Stimulated activated CD8-positive, alpha-beta memory T cell treated with anti-CD3 and anti-CD28 coated beads, Interleukin-4, amount 100 ng/mL, for 48 hours (primary cell): ENCODE measurements around the gene RBM20.
A peak's percentile ranks its signal among the peaks of the same experiment; 100 is the strongest.

ENCODE experiments used
- DNase-seq: peaks from one replicate; pipeline ENCODE4 v3.0.0-alpha.2; 2020

Gene RBM20

GRCh38 chr10:110742801-110743200 is 98.7 kb downstream of the RBM20 start:
- no peak for DNase-seq

DNA sequence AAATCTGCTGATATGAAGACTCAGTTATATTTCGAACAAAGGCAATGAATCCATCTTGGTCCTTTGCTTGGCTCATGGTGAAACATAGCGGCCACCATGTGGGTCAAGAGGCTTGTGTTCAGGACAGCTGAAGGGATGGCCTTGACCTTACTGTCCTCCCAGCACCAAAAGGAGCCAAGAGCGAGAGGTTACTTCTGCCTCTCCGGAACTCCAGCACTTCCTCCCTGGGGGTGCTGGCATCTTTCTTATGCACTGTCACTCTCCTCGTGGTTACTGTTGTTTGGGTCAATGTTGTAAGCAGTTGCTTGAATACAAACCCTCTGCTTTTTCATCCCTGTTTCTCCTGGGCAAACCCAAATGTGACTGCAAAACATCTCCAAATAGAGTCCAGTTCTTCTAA is 100.6 kb downstream of the RBM20 start:
- DNase-seq: no peak

DNA sequence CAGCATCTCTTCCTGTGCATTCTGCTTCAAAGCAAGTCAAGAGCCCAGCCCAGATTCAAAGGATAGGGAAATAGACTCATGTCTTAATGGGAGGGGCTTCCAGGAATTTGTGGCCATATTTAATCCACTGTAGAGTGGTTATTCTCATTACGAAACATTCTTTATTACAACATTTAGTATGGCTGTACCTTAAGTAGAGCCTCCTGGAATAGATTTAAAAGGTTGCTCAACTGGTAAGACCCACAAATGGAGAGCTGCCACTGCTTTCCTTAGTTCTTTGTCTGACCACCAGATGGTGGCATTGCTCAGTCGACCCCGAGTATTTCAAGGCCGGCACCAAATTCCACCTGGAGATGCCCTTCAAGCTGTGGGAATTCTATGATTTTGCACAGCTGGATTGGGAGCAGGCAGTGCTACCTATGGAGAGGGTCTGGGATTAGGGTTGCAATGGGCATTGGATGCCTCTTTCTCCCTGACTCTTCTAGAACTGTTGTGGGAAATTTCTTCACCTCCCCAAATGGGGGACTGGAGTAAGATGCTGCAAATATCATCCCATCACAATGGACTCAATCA is 102.2 kb downstream of the RBM20 start:
- DNase-seq: peak; percentile 59

DNA sequence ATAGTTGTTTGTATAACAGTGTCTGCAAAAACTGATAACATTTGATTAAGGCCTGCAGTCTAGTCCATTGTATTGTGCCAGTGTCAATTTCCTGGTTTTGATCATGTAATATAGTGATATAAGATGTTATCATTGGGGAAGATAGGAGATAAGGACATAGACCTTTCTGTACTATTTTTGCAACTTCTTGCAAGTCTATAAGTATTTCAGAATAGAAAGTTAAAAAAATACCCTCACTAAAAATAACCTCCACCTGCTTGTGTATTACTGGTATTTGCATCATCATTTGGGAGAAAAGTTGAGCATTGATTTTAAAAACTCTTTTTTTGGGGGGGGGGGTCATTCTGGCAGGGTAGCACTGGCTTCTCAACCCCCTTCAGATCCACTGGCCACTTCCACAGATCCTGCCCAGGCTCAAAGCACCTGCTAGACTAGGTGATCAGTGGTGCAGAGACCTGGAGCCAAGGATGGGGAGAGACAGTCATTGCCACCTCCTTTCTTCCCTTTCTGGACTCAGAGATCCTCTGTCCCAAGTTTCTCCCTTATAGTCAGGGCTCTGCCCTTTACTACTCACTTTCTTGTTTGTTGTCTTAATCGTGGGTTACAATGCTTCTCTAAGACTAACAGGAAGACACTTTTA is 103.0 kb downstream of the RBM20 start:
- no peak for DNase-seq

DNA sequence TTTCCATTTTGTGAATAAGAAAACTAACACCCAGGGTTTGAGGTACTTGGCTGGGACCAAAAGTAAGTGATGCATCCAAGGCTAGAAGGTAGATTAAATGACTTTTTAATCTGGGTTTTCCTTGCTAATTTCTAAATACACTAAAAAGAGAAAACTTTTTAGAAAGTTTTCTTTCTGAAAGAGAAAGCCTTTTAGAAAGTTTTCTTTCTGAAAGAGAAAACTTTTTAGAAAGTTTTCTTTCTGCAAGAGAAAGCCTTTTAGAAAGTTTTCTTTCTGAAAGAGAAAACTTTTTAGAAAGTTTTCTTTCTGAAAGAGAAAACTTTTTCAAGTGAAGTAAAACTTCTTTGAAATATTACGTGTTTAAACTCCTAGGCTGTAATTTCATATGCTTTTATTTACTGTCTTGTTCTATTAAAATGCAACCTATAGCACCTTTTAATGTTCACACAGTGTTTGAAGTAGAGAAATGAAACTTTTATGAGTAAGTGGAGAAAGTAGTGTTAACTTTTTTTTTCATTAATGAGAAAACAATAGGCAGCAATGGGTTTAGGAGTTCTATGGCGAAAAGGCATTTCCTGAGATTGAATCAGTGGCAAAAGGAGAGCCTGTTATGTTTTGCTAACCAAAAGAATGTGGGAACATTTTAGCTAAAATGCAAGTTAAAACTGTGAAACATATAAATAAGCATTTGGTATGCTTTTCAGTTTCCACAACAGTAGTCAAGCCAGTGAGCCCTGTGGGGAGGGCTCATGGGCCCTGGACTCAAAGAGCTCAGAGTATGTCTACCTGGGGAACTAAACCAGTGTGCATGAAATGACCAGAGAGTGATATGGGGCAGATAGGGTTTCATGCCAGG is 103.7 kb downstream of the RBM20 start:
- no peak for DNase-seq

DNA sequence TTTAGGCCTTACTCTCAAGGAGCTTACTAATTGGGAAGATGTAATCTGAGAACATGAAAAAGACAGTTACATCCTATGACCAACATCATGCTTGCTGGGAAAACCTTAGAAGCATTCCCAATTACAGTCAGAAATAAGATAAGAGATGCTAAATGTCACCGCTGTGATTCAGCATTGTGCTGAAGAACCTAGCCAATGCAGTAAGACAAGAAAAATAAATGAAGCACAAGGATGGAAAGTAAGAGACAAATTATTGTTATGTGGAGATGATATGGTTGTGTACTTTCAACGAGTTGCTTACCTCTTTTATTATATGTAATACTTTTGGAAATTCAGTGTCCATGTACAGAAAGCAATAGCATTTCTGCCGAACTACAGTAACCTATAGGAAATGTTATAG is 104.8 kb downstream of the RBM20 start:
- DNase-seq: no peak

DNA sequence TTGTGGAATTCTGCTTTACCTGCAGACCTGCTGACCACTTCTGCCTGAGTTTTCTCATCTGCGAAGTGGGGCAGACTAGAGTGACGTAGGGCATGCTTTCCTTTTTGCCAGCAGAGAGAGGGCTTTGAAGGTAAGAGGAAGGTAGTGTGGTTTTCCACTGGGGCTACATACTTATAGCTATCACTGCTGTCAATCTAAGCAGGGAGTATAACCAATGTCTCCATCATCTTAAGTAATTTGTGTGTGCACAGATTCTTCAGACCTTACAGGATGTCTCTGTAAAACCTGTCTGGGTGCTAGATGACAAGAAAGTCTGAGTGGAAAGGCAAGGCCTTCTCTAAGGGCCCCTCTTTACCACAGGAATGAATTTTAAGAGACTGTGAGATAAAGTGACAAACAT is 106.8 kb downstream of the RBM20 start:
- no peak for DNase-seq

DNA sequence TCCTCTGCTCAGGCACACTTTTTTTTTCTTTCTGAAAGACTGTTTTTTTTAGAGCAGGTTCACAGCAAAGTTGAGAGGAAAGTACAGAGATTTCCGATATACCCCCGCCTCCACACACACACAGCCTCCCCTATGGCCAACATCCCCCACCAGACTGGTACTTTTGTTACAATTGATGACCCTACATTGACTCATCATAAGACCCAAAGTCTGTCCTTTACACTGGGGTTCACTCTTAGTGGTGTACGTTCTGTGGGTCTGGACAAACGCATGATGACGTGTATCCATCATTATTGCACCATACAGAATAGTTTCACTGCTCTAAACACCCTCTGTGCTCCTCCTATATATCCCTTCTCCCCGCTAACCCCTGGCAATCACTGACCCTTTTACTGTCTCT is 107.7 kb downstream of the RBM20 start:
- DNase-seq: peak; percentile 40

- no peak for DNase-seq
Measured at GRCh38 chr10:110753462-110753861, 109.3 kb downstream of the RBM20 start.

DNA sequence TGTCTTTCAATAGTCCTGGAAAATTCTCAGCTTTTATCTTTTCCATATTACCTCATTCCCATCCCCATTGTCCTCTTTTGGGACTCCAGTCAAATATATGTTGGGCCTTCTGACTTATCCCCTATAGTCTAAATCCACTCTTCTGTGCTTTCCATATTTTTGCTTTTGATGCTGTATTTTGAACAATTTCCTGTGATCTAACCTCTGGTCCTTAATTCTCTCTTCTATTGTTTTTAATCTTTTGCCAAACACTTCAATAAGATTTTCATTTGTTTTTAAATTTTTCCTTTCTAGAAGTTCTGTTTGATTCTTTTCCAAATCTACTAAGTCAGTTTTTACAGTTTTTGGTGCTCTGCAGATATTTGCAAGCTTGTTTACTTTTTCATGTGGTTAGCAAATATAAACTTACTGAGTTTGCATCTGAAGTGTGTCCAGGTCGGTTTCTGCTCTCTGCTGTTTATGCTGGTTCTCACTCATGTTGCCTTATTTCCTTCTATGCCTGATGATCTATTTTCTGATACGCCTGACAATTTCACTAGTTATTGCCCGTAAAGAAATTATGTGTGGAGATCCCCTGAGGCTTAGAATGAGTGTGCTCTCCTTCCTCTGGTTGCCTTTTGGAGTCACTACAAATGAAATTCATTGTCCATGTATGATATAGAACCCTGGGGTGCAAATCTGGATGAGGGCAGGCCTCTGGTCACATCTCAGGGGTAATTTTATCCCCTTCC is 110.4 kb downstream of the RBM20 start:
- no peak for DNase-seq

DNA sequence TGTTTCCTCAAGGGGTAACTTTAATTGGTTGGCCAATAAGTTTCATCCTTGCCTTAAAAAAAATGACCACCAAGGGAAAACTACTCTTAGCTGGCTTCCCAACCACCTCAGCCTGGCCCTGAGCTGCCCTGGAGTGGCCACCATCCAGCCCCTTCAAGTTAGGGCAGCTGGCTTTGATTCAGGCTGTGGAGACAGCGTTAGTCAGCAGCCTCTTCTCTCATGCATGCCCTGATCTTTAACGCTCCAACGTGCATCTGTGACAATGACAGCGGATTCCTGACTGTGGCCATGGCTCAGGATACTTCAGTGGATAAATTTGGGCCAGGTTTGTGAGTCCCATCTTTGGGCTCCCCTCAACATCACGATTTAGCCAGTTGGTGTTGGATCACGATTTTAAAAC is 111.6 kb downstream of the RBM20 start:
- DNase-seq: no peak

DNA sequence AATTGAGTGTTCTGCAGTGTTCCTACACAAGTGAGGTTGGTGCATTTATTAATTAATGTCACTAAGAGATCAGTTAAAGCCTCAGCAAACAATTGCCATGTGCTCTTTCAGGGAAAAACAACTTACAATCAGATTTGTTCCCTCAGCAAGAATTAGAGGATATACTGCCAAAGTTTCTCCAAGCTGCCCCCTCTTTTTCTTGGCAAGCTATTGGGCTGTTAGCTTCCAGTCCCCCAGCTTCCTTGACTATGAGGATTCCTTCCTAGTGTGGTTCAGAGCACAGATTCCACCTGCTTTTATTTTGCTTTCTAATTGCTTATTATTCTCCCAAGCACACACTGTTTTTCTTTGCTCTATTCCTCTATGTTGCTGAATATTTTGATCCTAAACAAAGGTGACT is 112.7 kb downstream of the RBM20 start:
- no peak for DNase-seq

- DNase-seq: no peak
Measured at GRCh38 chr10:110757586-110757985, 113.5 kb downstream of the RBM20 start.

GRCh38 chr10:110758128-110758765 is 114.1 kb downstream of the RBM20 start:
- no peak for DNase-seq

GRCh38 chr10:110758898-110759297 is 114.8 kb downstream of the RBM20 start:
- no peak for DNase-seq

DNA sequence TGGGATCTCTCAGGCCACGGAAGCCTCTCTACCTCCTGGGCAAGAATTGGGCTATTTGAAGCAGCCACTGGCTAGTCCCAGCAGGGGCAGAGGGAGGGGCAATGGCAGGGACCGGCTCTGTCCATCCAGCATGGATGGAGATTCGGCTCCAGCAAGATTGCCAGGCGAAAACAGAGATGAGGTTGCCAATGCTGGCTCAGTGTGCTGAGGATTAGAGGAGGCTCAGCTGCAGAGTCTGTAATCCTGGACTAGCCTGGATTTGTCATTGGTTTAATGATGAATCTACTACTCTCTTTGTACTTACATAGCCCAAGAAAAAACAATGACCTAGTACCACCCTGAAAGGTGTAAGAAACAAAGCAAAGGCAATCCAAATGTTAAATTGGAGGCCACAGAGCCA is 115.4 kb downstream of the RBM20 start:
- no peak for DNase-seq

- no peak for DNase-seq
Measured at GRCh38 chr10:110762109-110762848, 118.1 kb downstream of the RBM20 start.

DNA sequence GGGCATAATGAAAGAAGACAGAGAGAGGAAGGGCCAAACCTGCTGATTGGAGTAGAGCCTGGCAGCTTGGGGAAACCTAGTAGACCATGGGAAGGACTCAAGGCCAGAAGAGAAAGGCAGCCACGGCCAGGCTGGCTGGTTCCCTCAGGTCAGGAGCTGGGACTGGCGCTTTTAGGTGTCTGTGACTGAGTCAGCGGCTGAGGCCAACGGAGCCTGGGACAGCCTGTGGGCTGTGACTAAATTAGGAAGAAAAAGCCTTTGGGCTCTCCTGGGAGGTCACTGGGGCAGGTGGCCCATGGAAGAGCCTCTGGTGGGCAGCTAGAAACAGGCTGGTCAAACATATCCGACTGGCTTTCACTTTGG is 118.7 kb downstream of the RBM20 start:
- DNase-seq: no peak

GRCh38 chr10:110764378-110764777 is 120.2 kb downstream of the RBM20 start:
- no peak for DNase-seq

GRCh38 chr10:110764793-110765512 is 120.8 kb downstream of the RBM20 start:
- no peak for DNase-seq

GRCh38 chr10:110765513-110766319 is 121.6 kb downstream of the RBM20 start:
- no peak for DNase-seq
